ENCODE measurements around the gene NELFE.
"Not testable (repeated sequence)": the region's sequence is repeated elsewhere in the genome, so short reads cannot be mapped to it uniquely, and the experiment has no call there.

- TF ChIP-seq EZH2 (IDR thresholded peaks at IDR 0.05; ENCODE audit: low read length, missing control alignments); CTCF (conservative IDR thresholded peaks at IDR 0.05 in 1 of 2, IDR thresholded peaks at IDR 0.05 in 1 of 2; ENCODE audit: low read depth in 1 of 2, low read length in 2 of 2): not testable (repeated sequence)
Measured at GRCh38 chr6:31996385-31996784, 37.6 kb upstream of the NELFE start.

Measured in fibroblast of lung (primary cell).